ENCODE results near the gene SMARCAL1.

DNA sequence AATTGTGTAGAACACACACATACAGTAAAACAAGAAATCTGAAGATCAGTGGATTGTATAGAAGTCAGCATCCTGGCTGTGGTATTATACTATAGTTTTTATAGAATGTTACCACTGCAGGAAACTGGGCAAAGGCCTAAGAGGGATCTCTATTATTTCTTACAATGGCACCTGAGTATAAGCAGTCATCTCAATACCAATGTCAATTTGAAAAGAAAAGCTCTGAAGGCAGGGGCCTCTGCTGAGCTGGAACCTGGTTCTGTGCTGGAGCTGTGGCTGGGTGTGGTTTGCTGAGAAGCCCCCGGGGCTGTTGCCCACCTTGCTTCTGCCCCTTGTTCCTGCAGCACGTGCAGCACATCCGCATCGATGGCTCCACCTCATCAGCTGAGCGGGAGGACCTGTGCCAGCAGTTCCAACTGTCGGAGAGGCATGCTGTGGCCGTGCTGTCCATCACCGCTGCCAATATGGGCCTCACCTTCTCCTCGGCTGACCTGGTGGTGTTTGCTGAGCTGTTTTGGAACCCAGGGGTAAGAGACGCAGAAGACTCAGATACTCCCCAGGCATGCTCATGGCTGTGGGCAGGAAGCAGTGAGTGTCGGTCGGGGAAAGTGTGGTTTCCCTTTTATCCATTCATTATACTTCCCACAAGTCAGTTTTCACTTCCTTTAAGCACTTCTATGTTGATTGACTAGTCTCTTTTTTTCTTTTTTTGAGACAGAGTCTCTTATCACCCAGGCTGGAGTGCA lies 62.8 kb downstream of the SMARCAL1 start:
- TF ChIP-seq, protein P1, sequence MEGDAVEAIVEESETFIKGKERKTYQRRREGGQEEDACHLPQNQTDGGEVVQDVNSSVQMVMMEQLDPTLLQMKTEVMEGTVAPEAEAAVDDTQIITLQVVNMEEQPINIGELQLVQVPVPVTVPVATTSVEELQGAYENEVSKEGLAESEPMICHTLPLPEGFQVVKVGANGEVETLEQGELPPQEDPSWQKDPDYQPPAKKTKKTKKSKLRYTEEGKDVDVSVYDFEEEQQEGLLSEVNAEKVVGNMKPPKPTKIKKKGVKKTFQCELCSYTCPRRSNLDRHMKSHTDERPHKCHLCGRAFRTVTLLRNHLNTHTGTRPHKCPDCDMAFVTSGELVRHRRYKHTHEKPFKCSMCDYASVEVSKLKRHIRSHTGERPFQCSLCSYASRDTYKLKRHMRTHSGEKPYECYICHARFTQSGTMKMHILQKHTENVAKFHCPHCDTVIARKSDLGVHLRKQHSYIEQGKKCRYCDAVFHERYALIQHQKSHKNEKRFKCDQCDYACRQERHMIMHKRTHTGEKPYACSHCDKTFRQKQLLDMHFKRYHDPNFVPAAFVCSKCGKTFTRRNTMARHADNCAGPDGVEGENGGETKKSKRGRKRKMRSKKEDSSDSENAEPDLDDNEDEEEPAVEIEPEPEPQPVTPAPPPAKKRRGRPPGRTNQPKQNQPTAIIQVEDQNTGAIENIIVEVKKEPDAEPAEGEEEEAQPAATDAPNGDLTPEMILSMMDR (IDR thresholded peaks at IDR 0.05) = no peak
- no peak for TF ChIP-seq POLR2A (IDR thresholded peaks at IDR 0.05)
